HG02840 (cell line): ENCODE results near the gene FER.
"Not testable (repeated sequence)": the region's sequence is repeated elsewhere in the genome, so short reads cannot be mapped to it uniquely, and the experiment has no call there.

Source experiments
- ATAC-seq: cut with Tn5 transposase; IDR thresholded peaks from one replicate; pipeline ENCODE4 v1.9.1; 2021; ENCODE audit warnings: mild to moderate bottlenecking, moderate library complexity, moderate number of reproducible peaks; ENCODE audit not compliant: unreplicated experiment, low FRiP score

Gene FER

DNA sequence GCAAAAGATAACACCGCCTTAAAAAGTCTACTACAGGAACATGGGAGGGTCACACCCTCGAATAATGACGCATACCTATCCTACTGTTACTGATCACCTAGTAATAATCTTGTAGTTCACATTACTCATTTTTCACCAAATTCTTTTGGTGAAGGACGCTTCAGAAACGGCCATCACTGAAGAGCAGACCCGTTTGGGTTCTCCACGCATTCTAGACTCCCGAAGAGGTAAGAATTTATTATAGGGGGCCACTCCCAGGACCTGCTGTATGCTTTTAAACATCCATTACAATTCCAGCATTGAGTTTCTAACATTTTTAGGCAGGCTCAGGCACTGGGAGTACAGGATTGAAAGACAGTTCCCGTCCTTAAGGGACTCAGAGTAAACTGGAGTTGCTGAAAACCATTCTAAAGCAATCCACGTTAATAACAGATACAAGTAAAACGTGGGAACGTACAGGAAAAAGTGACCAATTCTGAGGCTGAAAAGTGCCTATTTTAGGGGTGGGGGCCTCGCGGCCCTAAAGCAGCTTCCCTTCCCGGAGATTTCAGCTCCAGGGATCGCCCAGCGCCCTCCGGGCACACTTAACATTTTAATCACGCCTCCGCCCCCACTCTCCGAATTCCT lies at the start of gene FER:
FER (plus strand) TSS at position 124 of the 627 bp plus-strand sequence. CDS start 50,286 bp downstream, outside the sequence.
- ATAC-seq: peak; percentile 28

- not testable (repeated sequence) for ATAC-seq
Measured at GRCh38 chr5:108700388-108700787, 47.3 kb upstream of the FER start.

GRCh38 chr5:108700930-108701329 lies 46.8 kb upstream of the FER start:
- no peak for ATAC-seq

DNA sequence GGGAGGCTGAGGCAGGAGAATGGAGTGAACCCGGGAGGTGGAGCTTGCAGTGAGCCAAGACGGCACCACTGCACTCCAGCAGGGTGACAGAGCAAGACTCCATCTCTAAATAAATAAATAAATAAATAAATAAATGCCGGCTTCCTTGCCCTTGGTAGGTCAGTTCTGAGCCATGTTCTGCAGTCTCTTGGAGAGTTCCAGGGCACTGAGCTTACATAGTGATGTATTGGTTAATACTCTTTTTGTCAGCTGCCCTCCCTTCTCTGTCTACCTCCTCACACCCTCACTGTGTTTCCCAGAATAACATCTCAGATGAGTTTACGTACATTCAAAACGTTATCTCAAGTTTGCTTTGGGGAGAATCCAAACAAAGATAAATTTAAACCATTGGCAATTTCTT lies 45.2 kb upstream of the FER start:
- ATAC-seq: no peak

DNA sequence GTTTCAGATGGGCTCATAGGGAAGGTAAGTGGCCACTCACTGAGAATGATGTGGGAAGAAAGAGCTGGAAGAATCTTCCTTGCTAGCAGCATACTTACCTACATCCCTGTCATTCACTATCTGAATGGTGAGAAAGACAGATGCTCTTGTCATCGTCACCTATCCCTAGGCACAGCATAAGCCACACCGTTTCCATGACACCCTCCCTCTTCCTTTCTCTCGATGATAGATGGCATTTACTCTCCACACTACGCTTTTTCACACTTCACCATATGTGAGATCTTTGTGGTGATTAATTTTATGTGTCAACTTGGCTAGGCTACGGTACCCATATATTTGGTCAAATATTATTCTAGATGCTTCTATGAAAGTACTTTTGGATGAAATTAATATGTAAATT lies 44.4 kb upstream of the FER start:
- no peak for ATAC-seq

DNA sequence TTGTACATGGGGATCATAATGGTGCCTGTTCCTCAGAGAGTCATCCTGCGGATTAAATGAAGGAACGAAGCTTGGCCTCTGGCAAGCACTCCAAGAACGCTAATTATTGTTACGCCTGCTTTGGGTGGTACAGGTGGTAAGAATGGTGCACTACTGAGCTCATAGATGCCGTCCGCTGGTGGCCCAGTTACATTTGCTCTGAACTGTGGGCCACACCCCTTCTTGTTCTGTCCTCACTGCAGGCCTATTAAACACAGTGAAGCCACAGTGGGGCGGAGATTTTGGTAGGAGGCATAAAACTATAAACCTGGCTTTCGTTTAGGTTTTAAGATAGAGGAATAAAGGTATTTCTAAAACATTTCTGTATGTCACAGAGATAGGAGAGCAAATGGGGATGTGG lies 40.6 kb upstream of the FER start:
- ATAC-seq: no peak

GRCh38 chr5:108711898-108712297 lies 35.8 kb upstream of the FER start:
- ATAC-seq: no peak

DNA sequence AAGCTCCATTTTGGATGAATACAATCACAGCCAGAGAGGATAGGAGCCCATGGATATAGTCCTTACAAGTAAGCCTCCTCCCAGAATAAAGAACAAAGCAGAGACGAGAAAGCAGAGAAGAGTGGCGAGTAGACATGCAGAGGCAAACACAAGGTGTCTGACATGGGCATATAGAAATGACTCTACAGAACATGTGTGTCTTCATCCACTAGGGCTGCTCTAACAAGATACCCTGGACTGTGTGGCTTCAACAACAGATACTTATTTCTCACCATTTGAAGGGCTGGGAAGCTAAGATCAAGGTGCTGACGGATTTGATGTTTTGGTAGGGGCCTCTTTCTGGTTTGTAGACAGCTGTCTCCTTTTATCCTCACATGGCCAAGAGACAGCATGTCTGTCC lies 32.3 kb upstream of the FER start:
- no peak for ATAC-seq

DNA sequence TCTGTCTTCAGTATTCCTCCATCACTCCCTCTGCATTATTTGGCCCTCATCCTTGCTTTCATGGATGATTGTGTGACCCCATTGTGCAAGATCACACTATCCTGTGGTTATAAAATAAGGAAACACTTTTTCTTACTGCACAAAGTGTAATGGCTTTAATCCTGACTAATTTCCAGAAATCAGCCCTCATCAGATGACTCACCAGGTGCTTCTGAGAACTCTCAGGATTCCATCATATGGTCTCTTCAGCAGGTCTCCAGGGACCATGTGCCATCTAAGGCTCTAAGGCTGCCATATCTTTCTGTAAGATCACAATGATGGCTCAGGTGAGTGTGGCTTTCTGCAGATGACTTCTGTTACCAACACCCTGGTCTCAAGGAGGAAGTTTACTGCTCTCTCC lies 27.3 kb upstream of the FER start:
- peak; percentile 96 for ATAC-seq

DNA sequence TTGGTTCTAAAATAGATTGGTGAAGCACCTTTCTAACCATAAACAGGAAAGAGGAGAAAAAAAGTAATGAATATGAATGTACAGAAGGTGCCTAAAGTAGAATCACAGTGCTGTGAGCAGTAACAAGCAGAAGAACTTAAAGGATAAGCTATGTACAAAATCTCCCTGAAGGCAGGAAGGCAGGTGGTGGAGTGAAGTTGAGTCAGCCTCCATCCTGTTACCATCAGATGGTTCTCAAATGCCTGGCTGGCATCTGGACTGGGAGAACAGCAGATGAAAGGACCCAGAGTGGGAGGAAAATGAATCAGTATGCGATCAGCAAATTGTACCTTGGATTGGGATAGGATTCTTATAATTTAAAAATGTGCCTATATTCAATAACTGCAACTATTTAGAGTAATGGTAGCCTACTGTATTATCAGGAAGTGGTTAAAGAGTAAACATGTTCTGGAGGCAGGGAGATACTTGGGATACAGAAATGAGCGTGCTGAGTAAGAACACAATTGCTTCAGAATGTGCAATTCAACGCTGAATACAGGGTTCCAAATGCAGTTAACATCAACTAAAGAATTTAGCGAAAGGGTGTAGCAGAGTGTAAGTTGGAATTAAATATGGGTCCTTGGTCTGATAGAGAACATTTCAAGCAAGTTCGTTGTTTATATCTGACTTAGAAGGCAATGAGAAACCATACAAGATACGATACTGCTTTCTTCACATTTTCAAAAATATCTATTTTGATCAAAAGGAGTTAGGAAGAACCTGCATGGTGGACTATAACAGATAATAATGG lies 21.1 kb upstream of the FER start:
- ATAC-seq: no peak

GRCh38 chr5:108727236-108727650 lies 20.5 kb upstream of the FER start:
- ATAC-seq: no peak

DNA sequence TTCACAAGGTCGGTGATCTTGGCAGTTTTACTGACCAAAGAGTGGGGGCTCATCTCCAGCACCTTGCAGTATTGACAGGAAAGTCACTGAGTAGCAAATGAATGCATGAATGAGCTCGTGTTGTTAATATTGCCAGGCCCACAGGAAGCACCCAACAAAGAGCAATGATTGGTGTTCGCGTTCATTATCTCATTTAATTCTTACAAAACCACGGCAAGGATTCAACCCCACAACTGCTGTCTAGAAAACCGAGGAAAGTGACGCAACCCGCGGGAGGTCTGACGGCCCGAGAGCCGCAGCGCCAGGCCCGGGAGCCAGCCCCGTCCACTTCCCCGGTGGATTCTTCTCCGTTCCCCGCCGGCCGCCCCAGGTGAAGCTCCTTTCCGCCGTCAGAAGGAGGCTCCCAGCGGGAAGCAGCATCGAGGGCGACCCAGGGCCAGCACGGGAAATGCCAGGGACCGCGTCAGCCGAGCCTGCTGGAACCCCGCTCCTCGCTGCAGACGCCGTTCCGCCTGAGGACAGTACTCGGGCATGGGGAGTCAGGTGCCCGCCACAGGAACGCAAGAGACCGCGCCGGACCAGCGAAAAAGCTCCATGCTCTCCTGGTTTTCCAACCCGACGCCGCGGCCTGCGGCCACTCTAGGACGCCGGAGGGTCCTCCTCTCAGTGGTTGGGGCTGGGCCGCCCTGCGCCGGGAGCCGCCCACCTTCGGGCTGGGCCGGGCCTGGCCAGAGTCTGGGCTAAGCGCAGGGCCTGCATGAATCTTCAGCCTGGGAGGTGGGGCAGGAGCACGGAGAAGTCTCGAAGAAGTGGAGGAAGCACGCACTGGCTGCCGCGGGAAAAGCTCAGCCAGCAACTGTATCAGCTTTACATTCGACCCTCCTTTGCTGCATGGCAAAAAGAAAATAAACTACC lies 19.8 kb upstream of the FER start:
- peak; percentile 77 for ATAC-seq

DNA sequence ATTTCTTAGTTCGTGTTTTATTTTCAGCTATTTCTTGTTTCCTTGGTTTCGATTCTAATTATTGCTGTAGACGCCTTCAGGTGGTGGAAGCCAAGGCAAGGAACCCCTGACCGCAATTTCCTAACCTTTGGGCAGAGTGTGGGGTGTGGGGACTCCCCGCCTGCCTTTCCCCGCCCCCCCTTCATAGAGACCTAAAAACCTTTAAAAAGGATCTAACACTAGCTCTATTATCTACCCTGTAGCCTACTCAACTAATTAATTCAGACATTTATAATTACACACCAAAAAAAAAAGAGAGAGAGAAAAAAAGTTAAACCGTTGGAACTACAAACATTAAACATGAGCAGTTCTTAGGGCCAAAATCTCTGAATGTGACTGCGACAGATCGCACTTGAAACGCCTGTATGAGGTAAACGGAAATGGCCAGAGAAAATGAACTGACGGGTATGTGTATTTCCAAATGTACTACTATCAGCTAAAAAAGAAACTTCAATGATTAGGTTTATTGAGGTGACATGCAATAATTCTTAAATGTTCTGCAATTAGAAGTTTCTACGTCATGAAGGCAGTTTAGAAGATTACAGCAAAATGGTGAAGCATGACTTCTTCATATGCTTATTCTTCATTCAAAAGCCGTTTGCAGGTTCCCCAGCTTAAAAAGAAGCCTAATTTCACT lies 19.0 kb upstream of the FER start:
- peak; percentile 36 for ATAC-seq

- no peak for ATAC-seq
Measured at GRCh38 chr5:108729242-108729615, 18.5 kb upstream of the FER start.

DNA sequence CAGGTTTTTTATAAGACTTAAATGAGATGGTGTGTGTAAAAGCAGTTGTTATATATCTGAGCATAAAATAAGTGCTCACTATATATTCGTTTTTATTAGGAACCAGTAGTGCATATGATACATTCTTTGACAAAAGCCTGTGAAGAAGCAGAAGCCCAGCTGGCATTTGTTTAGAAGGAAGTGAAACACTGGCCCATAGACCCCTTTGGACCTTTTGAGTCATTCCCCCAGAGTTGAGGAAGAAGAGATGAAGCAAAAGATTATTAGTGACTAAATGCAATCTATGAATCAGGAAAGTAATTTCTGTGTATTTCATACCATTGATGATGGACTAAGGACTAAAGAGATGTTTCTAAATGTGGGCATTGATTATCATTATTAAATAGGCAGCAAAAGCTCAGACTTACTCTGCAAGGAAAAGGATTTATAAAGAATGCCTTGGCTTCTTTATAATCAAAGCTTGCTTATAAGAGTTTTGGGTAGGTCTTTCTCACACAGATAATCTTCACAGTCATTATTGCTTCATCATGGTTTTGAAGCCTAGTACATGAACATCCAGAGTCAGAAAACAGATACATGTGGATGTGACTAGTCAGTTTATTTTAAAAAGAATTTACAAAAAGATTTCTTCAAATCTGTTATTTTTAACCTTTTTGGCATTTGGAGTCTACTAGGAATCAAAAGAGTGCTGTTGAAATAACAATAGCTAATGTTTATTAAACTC lies 16.9 kb upstream of the FER start:
- peak; percentile 36 for ATAC-seq

GRCh38 chr5:108735790-108736189 lies 11.9 kb upstream of the FER start:
- no peak for ATAC-seq

DNA sequence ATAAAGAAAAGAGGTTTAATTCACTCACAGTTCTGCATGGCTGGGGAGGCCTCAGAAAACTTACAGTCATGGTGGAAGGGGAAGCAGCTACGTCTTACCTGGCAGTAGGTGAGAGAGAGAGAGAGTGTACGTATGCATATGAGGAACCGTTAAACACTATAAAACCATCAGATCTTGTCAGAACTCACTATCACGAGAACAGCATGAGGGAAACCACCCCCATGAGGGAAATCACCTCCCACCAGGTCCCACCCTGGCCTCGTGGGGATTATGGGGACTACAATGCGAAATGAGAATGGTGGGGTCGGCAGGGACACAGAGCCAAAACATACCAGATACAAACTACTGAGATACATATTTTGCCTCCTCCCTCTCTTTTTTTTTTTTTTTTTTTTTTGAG lies 10.8 kb upstream of the FER start:
- no peak for ATAC-seq

DNA sequence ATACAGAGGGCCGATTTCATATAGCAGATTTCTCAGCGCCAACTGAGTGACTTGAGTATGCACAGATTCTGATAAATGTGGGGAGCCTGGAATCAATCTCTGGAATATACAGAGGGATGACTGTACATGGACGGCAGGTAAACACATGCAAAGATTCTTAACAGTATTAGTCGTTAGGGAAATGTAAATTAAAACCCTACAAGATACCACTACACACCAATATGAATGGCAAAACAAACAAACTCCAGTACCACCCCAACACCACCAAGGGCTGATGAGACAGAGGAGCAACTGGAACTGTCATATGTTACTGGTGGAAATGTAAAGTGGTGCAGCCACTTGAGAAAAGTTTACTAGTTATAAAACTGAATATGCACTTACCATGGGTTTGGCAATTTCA lies 8.3 kb upstream of the FER start:
- no peak for ATAC-seq

DNA sequence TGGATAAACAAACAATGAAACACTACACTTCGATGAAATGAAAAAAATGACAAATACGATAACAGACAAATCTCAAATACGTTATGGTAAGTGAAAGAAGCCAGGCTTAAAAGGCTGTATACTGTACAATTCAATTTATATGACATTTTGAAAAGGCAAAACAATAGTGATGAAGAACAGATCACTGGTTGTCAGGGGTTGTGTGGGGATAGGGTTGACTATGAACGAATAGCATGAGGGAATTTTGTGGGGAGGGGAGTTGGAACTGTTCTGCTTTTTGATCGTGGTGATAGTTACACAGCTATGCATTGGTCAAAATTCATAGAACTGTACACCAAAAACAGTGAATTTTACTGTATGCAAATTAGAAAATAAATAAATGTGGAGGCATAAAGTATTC lies 7.8 kb upstream of the FER start:
- ATAC-seq: no peak

DNA sequence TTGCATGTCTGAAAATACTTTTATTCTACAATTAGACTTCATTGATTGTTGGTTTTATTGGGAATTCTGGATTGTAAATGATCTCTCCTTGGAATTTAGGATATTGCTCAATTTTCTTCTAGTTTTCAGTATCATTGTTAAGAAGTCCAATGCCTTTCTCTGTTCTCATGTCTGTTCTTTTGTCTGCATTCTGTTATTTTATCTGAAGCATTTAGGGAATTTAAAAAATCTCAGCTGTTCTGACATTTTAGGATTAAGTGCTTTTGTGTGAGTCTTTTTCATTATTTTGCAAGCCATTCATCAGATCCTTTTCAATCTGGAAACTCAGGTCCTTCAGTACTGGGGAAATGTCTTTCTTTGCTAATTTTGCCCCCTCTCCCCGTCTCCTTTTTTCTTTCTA lies 4.4 kb upstream of the FER start:
- ATAC-seq: no peak
